Measurements from ENCODE around the gene CTTNBP2NL.

Gene CTTNBP2NL

GRCh38 chr1:112509660-112510178 lies 113.7 kb downstream of the CTTNBP2NL start:
- no peak for DNase-seq (ENCODE audit: low read depth)
- no peak overlapping the region for H3K4me3 ChIP-seq (ENCODE audit: low read depth, low read length)
- TF ChIP-seq CTCF (IDR thresholded peaks at IDR 0.05; ENCODE audit: control insufficient read depth, extremely low read depth, insufficient read depth), result no peak

GRCh38 chr1:112510340-112510739 lies 114.3 kb downstream of the CTTNBP2NL start:
- DNase-seq (ENCODE audit: low read depth), result no peak
- TF ChIP-seq CTCF (IDR thresholded peaks at IDR 0.05; ENCODE audit: control insufficient read depth, extremely low read depth, insufficient read depth), result no peak
- H3K4me3 ChIP-seq (ENCODE audit: low read depth, low read length), result no peak overlapping the region

Data from LNCaP clone FGC (cell line).